Measurements from ENCODE around the gene OSBPL5. TPM values are rescaled to one million over a fixed set of nuclear protein-coding genes. Genes with fewer than 3 reads are reported as not detected.

OSBPL5 gene
- total and polyA plus RNA-seq, 2 donors (not counting 1 experiment from before 2014, with no cell fraction given), result 12.4 to 49.0 TPM

DNA sequence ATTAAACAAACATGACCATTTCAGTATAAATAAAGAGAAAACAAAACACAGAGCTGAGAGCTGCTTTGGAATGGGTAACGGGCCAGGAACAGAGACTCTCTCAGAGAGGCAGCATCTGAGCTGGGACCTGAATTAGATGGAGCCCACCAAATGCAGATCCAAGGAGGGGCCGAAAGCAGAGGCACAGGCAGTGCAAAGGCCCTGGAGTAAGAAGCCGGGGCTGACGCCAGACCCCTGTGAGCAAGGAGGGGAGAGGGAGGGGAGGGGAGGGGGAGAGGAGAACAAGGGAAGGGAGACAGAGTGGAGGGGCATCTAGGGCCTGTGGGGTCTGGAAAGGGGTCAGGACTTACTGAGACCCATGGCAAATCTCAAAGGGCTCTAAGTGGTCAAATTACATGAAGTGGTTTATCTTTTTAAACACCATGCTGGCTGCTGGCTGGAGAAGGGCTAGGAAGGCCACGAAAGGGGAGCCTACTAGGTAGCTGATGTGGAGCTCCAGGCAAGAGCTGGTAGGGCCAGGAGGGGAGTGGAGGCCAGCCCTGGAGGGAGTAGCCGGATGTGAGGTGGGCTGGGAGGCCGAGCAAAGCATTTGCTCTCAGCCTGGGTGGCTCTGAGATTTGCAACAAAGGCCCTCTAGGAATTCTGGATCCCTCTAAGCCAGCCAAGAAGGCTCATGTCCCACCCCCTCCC, 3.2 kb downstream of the OSBPL5 start:
- Histone ChIP-seq H3K36me3 (ENCODE audit: control insufficient read depth, insufficient read depth, low read length) (peaks cover 2% of the 10 kb centered on the region), H3K4me1 (ENCODE audit: control insufficient read depth, extremely low read depth, insufficient read depth, low read length) (peaks cover 37% of the 10 kb centered on the region), H3K9ac (ENCODE audit: insufficient read depth, low read length) (no peak overlapping the region), H3K27me3 (ENCODE audit: control insufficient read depth, insufficient read depth, low read length) (no peaks in the 10 kb centered on the region), H4K20me1 (ENCODE audit: control insufficient read depth, extremely low read depth, insufficient read depth, low read length) (no peaks in the 10 kb centered on the region), H3K27ac (ENCODE audit: insufficient read depth, low read length) (peak overlapping the region; percentile 66), H3K9me3 (ENCODE audit: control insufficient read depth, insufficient read depth, low read depth, low read length) (no peaks in the 10 kb centered on the region), H3K4me2 (ENCODE audit: extremely low read depth, insufficient read depth, low read length) (peak overlapping the region; percentile 59), H2AFZ (ENCODE audit: low read length) (no peak overlapping the region), H3K79me2 (ENCODE audit: control insufficient read depth, insufficient read depth, low read length) (peaks cover 72% of the 10 kb centered on the region), H3K4me3 (replicated peaks in 1 of 4; ENCODE audit: control extremely low read depth in 1 of 4, insufficient read depth in 1 of 4, low read depth in 3 of 4, low read length in 4 of 4) (peak overlapping the region in 1 of 4 experiments; percentile 93)
- DNase-seq (ENCODE audit: low read depth in 2 of 2), result no peak
- TF ChIP-seq, protein P1, sequence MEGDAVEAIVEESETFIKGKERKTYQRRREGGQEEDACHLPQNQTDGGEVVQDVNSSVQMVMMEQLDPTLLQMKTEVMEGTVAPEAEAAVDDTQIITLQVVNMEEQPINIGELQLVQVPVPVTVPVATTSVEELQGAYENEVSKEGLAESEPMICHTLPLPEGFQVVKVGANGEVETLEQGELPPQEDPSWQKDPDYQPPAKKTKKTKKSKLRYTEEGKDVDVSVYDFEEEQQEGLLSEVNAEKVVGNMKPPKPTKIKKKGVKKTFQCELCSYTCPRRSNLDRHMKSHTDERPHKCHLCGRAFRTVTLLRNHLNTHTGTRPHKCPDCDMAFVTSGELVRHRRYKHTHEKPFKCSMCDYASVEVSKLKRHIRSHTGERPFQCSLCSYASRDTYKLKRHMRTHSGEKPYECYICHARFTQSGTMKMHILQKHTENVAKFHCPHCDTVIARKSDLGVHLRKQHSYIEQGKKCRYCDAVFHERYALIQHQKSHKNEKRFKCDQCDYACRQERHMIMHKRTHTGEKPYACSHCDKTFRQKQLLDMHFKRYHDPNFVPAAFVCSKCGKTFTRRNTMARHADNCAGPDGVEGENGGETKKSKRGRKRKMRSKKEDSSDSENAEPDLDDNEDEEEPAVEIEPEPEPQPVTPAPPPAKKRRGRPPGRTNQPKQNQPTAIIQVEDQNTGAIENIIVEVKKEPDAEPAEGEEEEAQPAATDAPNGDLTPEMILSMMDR (conservative IDR thresholded peaks at IDR 0.05 in 1 of 2, IDR thresholded peaks at IDR 0.05 in 1 of 2; ENCODE audit: low read depth in 1 of 2, low read length in 2 of 2), result no peak
- no peak for TF ChIP-seq EZH2 (IDR thresholded peaks at IDR 0.05; ENCODE audit: low read length, missing control alignments)

DNA sequence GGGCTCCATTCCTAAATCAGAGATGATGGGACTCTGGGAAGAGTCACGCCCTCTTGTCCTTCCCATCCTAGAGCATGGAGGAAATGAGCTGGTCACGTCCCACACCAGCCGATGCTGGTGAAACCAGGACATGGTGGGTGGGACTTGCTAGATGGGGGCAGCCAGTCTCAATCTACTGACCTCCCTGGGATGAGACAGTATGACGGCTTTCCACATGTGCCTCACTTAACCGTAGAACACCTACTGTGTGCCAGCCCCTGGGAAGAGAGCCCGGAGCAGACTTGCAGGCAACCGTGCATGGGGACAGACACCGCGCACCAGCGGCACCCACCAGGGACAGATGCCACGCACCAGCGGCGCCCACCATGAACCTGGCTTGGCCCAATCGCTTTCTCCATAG, 3.8 kb downstream of the OSBPL5 start:
- TF ChIP-seq, protein P1 (conservative IDR thresholded peaks at IDR 0.05 in 1 of 2, IDR thresholded peaks at IDR 0.05 in 1 of 2; ENCODE audit: low read depth in 1 of 2, low read length in 2 of 2), result no peak
- no peak for TF ChIP-seq EZH2 (IDR thresholded peaks at IDR 0.05; ENCODE audit: low read length, missing control alignments)
- Histone ChIP-seq H3K79me2 (ENCODE audit: control insufficient read depth, insufficient read depth, low read length) (peaks cover 78% of the 10 kb centered on the region), H3K4me1 (ENCODE audit: control insufficient read depth, extremely low read depth, insufficient read depth, low read length) (peaks cover 37% of the 10 kb centered on the region), H3K36me3 (ENCODE audit: control insufficient read depth, insufficient read depth, low read length) (peaks cover 2% of the 10 kb centered on the region), H4K20me1 (ENCODE audit: control insufficient read depth, extremely low read depth, insufficient read depth, low read length) (no peaks in the 10 kb centered on the region), H3K27ac (ENCODE audit: insufficient read depth, low read length) (peak overlapping the region; percentile 66), H3K27me3 (ENCODE audit: control insufficient read depth, insufficient read depth, low read length) (no peaks in the 10 kb centered on the region), H2AFZ (ENCODE audit: low read length) (no peak overlapping the region), H3K4me3 (replicated peaks in 1 of 4; ENCODE audit: control extremely low read depth in 1 of 4, insufficient read depth in 1 of 4, low read depth in 3 of 4, low read length in 4 of 4) (peak overlapping the region in 1 of 4 experiments; percentile 70), H3K9ac (ENCODE audit: insufficient read depth, low read length) (no peak overlapping the region), H3K9me3 (ENCODE audit: control insufficient read depth, insufficient read depth, low read depth, low read length) (no peaks in the 10 kb centered on the region), H3K4me2 (ENCODE audit: extremely low read depth, insufficient read depth, low read length) (peak overlapping the region; percentile 93)
- DNase-seq (ENCODE audit: low read depth in 2 of 2), result no peak

DNA sequence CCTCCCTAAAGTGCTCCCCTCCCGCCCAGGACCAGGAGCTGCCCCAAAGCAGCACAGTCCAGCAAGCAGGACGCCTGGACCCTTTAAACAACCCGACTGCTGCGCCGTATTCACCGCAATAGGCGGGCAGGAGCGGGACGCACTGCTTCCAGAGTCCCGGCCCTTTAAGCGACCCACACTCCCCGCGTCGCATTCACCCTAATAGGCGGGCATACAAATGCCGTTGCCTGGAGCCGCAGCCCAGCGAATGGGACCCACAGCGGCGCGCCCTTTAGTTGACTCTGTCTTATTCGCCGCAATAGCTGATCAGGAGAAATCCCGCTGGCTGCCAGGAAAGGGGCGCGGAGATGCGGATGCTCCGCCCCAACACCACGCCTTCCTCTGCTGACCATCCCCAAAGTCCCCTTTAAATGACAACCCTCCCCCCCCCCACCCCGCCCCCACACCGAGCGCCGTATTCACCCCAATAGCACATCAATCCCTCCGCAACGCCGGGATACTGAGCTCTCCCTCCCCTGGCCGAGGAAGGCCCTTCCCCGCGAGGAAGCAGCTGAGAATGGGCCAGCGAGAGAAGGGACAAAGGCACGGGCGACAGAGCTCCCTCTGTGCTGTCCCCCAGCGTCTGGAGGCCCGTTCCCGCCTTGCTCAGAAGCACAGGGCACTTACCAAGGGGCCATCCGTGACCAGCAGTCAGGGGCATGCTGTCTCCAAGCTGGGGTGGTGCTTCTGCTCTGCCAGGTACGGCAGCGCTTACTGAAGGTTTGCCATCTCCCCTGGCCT, 4.7 kb downstream of the OSBPL5 start:
- Histone ChIP-seq H4K20me1 (ENCODE audit: control insufficient read depth, extremely low read depth, insufficient read depth, low read length) (no peaks in the 10 kb centered on the region), H3K4me1 (ENCODE audit: control insufficient read depth, extremely low read depth, insufficient read depth, low read length) (peaks cover 46% of the 10 kb centered on the region), H3K27ac (ENCODE audit: insufficient read depth, low read length) (peak overlapping the region; percentile 78), H3K9me3 (ENCODE audit: control insufficient read depth, insufficient read depth, low read depth, low read length) (no peaks in the 10 kb centered on the region), H3K4me3 (replicated peaks in 1 of 4; ENCODE audit: control extremely low read depth in 1 of 4, insufficient read depth in 1 of 4, low read depth in 3 of 4, low read length in 4 of 4) (peak overlapping the region; percentile 57 to 72 (median 66)), H2AFZ (ENCODE audit: low read length) (no peak overlapping the region), H3K9ac (ENCODE audit: insufficient read depth, low read length) (peak overlapping the region; percentile 52), H3K27me3 (ENCODE audit: control insufficient read depth, insufficient read depth, low read length) (no peaks in the 10 kb centered on the region), H3K36me3 (ENCODE audit: control insufficient read depth, insufficient read depth, low read length) (peaks cover 2% of the 10 kb centered on the region), H3K4me2 (ENCODE audit: extremely low read depth, insufficient read depth, low read length) (peak overlapping the region; percentile 93), H3K79me2 (ENCODE audit: control insufficient read depth, insufficient read depth, low read length) (peaks cover 86% of the 10 kb centered on the region)
- peak; percentile 92 to 96 for DNase-seq (ENCODE audit: low read depth in 2 of 2)
- no peak for TF ChIP-seq EZH2 (IDR thresholded peaks at IDR 0.05; ENCODE audit: low read length, missing control alignments)
- TF ChIP-seq, protein P1 (conservative IDR thresholded peaks at IDR 0.05 in 1 of 2, IDR thresholded peaks at IDR 0.05 in 1 of 2; ENCODE audit: low read depth in 1 of 2, low read length in 2 of 2), result no peak
